Measurements from ENCODE around the gene NCKAP5. TPM values are rescaled to one million over a fixed set of nuclear protein-coding genes. Genes with fewer than 3 reads are reported as not detected.

The NCKAP5 gene
- polyA plus RNA-seq, 1 experiment, result 16.6 TPM

DNA sequence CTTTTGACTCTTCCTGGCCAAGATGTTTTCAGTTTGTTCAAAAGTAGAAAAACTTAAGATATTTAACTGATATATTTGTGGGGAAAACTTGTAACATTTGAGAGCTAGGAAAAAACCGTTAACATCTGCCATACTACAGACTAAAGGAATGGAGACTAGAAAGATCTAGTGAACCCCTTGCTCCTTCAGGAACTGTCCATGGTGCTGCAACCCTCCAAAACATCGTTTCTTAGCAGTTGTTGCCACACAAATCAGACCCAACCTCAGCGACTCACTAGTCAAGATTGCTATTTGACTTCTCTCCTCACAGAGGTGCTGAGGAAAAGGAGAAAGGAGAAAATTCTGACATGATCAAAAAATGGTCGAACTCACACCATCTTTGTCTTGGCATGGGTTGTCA is 504.5 kb downstream of the NCKAP5 start:
- no peak for TF ChIP-seq CTCF (IDR thresholded peaks at IDR 0.05; ENCODE audit: low read depth, low read length)
- no peak overlapping the region for H3K4me3 ChIP-seq (ENCODE audit: low read depth, low read length)
- H3K9me3 ChIP-seq (ENCODE audit: control insufficient read depth, insufficient read depth, low read length), result no peaks in the 10 kb centered on the region
- CTCF ChIA-PET, result no interaction called here
- no peak overlapping the region for H3K27ac ChIP-seq (ENCODE audit: low read depth, low read length)
- no peak for DNase-seq (ENCODE audit: low read depth, low spot score)
- H3K27me3 ChIP-seq (ENCODE audit: control insufficient read depth, insufficient read depth, low read length), result no peaks in the 10 kb centered on the region
- POLR2A ChIA-PET, result no interaction called here

- Histone ChIP-seq H3K9me3 (ENCODE audit: control insufficient read depth, insufficient read depth, low read length) (no peaks in the 10 kb centered on the region), H3K4me3 (ENCODE audit: low read depth, low read length) (no peak overlapping the region), H3K27ac (ENCODE audit: low read depth, low read length) (no peak overlapping the region), H3K27me3 (ENCODE audit: control insufficient read depth, insufficient read depth, low read length) (no peaks in the 10 kb centered on the region)
- ChIA-PET CTCF (no interaction called here), POLR2A (no interaction called here)
- DNase-seq (ENCODE audit: low read depth, low spot score), result no peak
- TF ChIP-seq CTCF (IDR thresholded peaks at IDR 0.05; ENCODE audit: low read depth, low read length), result no peak
These were observed 505.2 kb downstream of the NCKAP5 start for GRCh38 chr2:133062931-133063665.

DNA sequence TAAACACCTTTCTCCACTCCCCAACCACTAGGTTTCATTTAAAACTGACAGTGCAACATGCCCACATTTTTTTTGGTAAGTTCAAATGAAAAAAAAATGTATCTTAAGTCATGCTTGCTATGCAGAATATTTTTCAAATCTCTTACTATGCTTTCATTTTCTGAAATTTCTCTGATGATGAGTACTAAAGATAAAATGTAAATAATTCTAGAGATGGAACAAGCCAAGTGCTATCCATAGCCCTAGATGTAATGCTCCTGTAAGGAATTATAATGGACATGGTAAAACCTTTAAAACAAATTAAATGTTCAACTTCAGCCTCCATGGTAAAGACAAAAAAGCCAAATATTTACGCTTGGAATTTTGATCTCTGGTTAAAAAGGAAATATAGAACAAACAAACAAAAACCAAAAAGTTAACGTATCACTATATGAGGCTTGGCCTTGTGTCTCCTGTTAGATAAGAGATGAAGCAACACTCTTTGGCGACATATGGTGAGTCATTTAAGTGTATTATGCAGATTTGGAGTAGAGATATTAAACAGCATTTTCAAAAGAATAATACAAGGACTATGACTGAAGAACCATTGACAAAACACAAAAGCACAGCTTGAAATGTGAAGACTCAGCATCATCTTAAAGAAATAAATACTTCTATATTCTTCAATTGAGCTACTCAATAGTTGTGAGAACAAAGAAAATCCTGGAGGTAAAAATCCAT is 506.2 kb downstream of the NCKAP5 start:
- H3K27me3 ChIP-seq (ENCODE audit: control insufficient read depth, insufficient read depth, low read length), result no peaks in the 10 kb centered on the region
- no peak overlapping the region for H3K27ac ChIP-seq (ENCODE audit: low read depth, low read length)
- H3K4me3 ChIP-seq (ENCODE audit: low read depth, low read length), result no peak overlapping the region
- DNase-seq (ENCODE audit: low read depth, low spot score), result no peak
- no peaks in the 10 kb centered on the region for H3K9me3 ChIP-seq (ENCODE audit: control insufficient read depth, insufficient read depth, low read length)
- ChIA-PET POLR2A (no interaction called here), CTCF (no interaction called here)
- no peak for TF ChIP-seq CTCF (IDR thresholded peaks at IDR 0.05; ENCODE audit: low read depth, low read length)

DNA sequence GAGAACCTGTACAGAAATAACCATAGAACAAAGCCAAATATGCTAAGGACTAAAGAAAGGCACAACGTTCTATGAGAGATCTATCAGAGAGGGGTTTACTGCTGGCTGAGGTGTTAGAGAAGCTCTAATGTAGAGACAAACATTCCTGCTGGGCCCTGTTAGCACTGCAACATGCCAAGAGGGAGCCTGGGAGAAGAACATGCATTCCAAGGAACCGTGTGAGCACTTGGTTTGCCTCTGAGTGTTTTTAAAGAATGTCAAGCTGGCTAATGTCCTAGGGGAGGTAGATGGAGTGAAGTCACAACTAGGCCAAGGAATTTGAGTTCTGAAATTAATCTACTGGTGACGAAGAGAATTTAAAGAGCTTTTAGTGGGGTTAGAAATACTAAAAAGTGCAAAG is 514.0 kb downstream of the NCKAP5 start:
- CTCF ChIA-PET, result interaction anchor here (2.1 kb wide), 1 partner anchor 507 kb away, joined by 8 read pairs; no protein-coding TSS in a partner anchor
- DNase-seq (ENCODE audit: low read depth, low spot score), result no peak

More for the DNA sequence above, 514.0 kb downstream of the NCKAP5 start:
- H3K9me3 ChIP-seq (ENCODE audit: control insufficient read depth, insufficient read depth, low read length), result no peaks in the 10 kb centered on the region
- no peak overlapping the region for H3K27ac ChIP-seq (ENCODE audit: low read depth, low read length)
- H3K4me3 ChIP-seq (ENCODE audit: low read depth, low read length), result no peak overlapping the region
- H3K27me3 ChIP-seq (ENCODE audit: control insufficient read depth, insufficient read depth, low read length), result no peaks in the 10 kb centered on the region
- POLR2A ChIA-PET, result no interaction called here
- TF ChIP-seq CTCF (IDR thresholded peaks at IDR 0.05; ENCODE audit: low read depth, low read length), result no peak

Measured in AG04450 (cell line).